Measurements from ENCODE around the gene DDIAS. TPM values are rescaled to one million over a fixed set of nuclear protein-coding genes. Genes with fewer than 3 reads are reported as not detected.

DDIAS gene
- total RNA-seq, 3 donors from 2014 or later = 0.87 to 4.4 (median 1.2) TPM

DNA sequence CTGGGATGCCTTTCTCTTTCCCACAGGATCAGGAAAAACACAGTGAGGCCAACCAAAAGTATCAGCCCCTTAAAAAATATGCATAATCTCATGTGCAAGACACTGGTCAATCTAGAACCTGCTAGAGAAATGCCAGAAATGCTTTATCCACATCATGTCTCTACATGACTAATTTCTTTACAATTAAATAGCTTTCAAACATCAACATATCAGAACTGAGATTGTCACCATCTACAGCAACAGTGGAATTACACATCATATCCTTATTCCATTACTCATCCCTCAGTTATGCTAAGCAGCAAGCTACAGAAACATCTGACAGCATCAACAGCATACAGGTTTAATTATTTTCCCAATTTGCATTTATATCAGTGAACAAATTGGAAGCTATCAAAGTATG is 78.8 kb downstream of the DDIAS start:
- H3K9me3 ChIP-seq = no peaks in the 10 kb centered on the region
- DNase-seq (no peak), ATAC-seq (no peak)
- no peak overlapping the region for H3K4me3 ChIP-seq
- H3K4me1 ChIP-seq (ENCODE audit: low read depth) = no peaks in the 10 kb centered on the region
- intact Hi-C loops (cut with DNase I, micrococcal nuclease) = no loop called here
- TF ChIP-seq, protein P1, sequence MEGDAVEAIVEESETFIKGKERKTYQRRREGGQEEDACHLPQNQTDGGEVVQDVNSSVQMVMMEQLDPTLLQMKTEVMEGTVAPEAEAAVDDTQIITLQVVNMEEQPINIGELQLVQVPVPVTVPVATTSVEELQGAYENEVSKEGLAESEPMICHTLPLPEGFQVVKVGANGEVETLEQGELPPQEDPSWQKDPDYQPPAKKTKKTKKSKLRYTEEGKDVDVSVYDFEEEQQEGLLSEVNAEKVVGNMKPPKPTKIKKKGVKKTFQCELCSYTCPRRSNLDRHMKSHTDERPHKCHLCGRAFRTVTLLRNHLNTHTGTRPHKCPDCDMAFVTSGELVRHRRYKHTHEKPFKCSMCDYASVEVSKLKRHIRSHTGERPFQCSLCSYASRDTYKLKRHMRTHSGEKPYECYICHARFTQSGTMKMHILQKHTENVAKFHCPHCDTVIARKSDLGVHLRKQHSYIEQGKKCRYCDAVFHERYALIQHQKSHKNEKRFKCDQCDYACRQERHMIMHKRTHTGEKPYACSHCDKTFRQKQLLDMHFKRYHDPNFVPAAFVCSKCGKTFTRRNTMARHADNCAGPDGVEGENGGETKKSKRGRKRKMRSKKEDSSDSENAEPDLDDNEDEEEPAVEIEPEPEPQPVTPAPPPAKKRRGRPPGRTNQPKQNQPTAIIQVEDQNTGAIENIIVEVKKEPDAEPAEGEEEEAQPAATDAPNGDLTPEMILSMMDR (IDR thresholded peaks at IDR 0.05) = no peak
- no peaks in the 10 kb centered on the region for H3K36me3 ChIP-seq (ENCODE audit: low read depth)

DNA sequence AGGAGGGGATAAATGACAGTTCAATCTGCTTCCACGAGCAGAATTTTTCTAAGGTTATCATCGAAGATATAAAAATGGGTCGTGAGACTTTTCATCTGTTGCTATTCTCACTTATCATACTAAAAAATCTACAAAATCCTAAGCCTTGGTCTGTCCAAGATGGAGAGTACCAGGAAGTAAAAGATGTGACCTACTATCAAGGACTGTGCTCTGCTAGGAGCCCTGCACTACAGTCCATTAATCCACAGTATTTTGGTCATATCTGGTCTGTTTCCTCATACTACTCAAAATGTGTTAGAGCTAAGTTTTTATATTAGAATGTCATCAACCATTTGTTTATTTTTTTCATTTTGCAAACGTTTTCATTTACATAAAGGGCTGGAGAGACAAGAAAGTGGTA is 79.4 kb downstream of the DDIAS start:
- TF ChIP-seq, protein P1 (IDR thresholded peaks at IDR 0.05) = no peak
- no peak for DNase-seq
- intact Hi-C loops (cut with DNase I, micrococcal nuclease) = no loop called here
- no peaks in the 10 kb centered on the region for H3K36me3 ChIP-seq (ENCODE audit: low read depth)
- no peak for ATAC-seq
- no peak overlapping the region for H3K4me3 ChIP-seq
- no peaks in the 10 kb centered on the region for H3K4me1 ChIP-seq (ENCODE audit: low read depth)
- no peaks in the 10 kb centered on the region for H3K9me3 ChIP-seq

DNA sequence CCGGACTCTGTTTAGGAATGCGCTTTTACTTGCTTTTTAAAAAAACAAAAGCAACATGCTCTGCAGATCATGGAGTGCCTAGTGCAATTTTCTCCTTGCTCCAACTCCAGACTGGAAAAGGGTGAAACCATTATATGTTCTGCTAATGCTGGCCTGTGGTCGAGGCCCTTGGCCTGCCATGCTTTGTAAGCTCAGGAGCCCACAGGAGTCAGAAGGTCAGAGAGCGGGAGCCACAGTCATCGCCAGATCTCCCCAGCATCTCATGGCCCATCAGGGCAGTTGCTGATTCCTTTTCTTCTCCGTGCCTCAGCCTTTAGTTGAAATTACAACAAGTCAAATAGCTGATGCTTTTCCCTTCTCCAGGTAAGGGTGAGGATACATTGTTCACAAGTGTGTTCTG is 80.3 kb downstream of the DDIAS start:
- intact Hi-C loops (cut with DNase I, micrococcal nuclease) = no loop called here
- ATAC-seq = no peak
- TF ChIP-seq, protein P1 (IDR thresholded peaks at IDR 0.05) = no peak
- Histone ChIP-seq H3K4me3 (no peak overlapping the region), H3K36me3 (ENCODE audit: low read depth) (no peaks in the 10 kb centered on the region), H3K9me3 (no peaks in the 10 kb centered on the region), H3K4me1 (ENCODE audit: low read depth) (no peaks in the 10 kb centered on the region)
- no peak for DNase-seq

Other genes starting within 250 kb of the DDIAS start
- 1 to 10 TPM in 1 of 3 donors, under 1 TPM in 1, not detected in 1; 0.19 to 1.3 TPM for gene FAM181B, start 167.9 kb upstream of the DDIAS start, total RNA-seq
- 10 to 100 TPM; 29.6 to 35.6 (median 30.8) TPM for gene PRCP, start 1.3 kb upstream of the DDIAS start, total RNA-seq
- gene RAB30, start 170.2 kb downstream of the DDIAS start, total RNA-seq = 10 to 100 TPM; 16.2 to 30.7 (median 19.1) TPM

All from mucosa of descending colon (tissue), 3 donors.